Mesendoderm (in vitro differentiated cells): ENCODE data around the gene SPTBN4.
A peak's percentile ranks its signal among the peaks of the same experiment; 100 is the strongest.

Experiments
- DNase-seq: peaks from one replicate; pipeline ENCODE4 v3.0.0; 2013
- H2AK5ac ChIP-seq: 2 replicates; pipeline ENCODE4 v1.6.1; 2013; ENCODE audit warnings: low read length, inconsistent platforms
- H2BK120ac ChIP-seq: 2 replicates; pipeline ENCODE4 v1.6.1; 2013; ENCODE audit warnings: low read depth, mild to moderate bottlenecking, low read length, moderate library complexity, mixed read lengths
- H2BK15ac ChIP-seq: replicated peaks from 2 replicates; pipeline ENCODE4 v1.6.1; 2013; ENCODE audit warnings: low read depth, mild to moderate bottlenecking, moderate library complexity
- H2BK5ac ChIP-seq: 2 replicates; pipeline ENCODE4 v1.6.1; 2013; ENCODE audit warnings: low read length, inconsistent platforms
- H3K18ac ChIP-seq: 2 replicates; pipeline ENCODE4 v1.6.1; 2013; ENCODE audit warnings: mild to moderate bottlenecking, low read length, mixed read lengths
- H3K23ac ChIP-seq: one replicate; pipeline ENCODE4 v1.6.1; 2013; ENCODE audit warnings: low read length
- H3K27ac ChIP-seq: 2 replicates; pipeline ENCODE4 v1.5.1; 2013; ENCODE audit warnings: low read depth, mild to moderate bottlenecking, inconsistent platforms, low read length, moderate library complexity
- H3K27me3 ChIP-seq: 2 replicates; pipeline ENCODE4 v1.6.1; 2013; ENCODE audit warnings: low read length, control low read depth, mild to moderate bottlenecking, inconsistent platforms; ENCODE audit not compliant: insufficient read depth, poor library complexity
- H3K36me3 ChIP-seq: 2 replicates; pipeline ENCODE4 v1.6.1; 2013; ENCODE audit warnings: low read length, inconsistent platforms; ENCODE audit not compliant: control insufficient read depth, insufficient read depth
- H3K4ac ChIP-seq: one replicate; pipeline ENCODE4 v1.6.1; 2013; ENCODE audit warnings: low read depth, mild to moderate bottlenecking, low read length, moderate library complexity
- H3K4me1 ChIP-seq: 2 replicates; pipeline ENCODE4 v1.6.1; 2013; ENCODE audit warnings: low read depth, low read length, inconsistent platforms; ENCODE audit not compliant: control insufficient read depth
- H3K4me2 ChIP-seq: 2 replicates; pipeline ENCODE4 v1.6.1; 2013; ENCODE audit warnings: low read length
- H3K4me3 ChIP-seq: 2 replicates; pipeline ENCODE4 v1.5.1; 2013; ENCODE audit warnings: mild to moderate bottlenecking, low read length
- H3K56ac ChIP-seq: one replicate; pipeline ENCODE4 v1.6.1; 2013; ENCODE audit warnings: low read length
- H3K79me1 ChIP-seq: 2 replicates; pipeline ENCODE4 v1.6.1; 2013; ENCODE audit warnings: low read length, inconsistent platforms
- H3K79me2 ChIP-seq: 2 replicates; pipeline ENCODE4 v1.6.1; 2013; ENCODE audit warnings: mild to moderate bottlenecking, low read length; ENCODE audit not compliant: control insufficient read depth, insufficient read depth
- H3K9ac ChIP-seq: 2 replicates; pipeline ENCODE4 v1.6.1; 2013; ENCODE audit warnings: low read length, inconsistent platforms
- H4K5ac ChIP-seq: one replicate; pipeline ENCODE4 v1.6.1; 2013; ENCODE audit warnings: low read length
- H4K8ac ChIP-seq: one replicate; pipeline ENCODE4 v1.6.1; 2013; ENCODE audit warnings: low read depth, mild to moderate bottlenecking, control low read depth, low read length, moderate library complexity
- WGBS: extraction: QIAGEN DNeasy Blood & Tissue Kit; methylation state at CpG from one replicate; pipeline ENCODE4 v1.1.7; 2013; ENCODE audit warnings: low lambda C conversion rate, missing lambda C conversion rate; ENCODE audit not compliant: insufficient coverage; ENCODE audit errors: extremely low coverage; 5-methylcytosine and 5-hydroxymethylcytosine counted together

Gene SPTBN4

DNA sequence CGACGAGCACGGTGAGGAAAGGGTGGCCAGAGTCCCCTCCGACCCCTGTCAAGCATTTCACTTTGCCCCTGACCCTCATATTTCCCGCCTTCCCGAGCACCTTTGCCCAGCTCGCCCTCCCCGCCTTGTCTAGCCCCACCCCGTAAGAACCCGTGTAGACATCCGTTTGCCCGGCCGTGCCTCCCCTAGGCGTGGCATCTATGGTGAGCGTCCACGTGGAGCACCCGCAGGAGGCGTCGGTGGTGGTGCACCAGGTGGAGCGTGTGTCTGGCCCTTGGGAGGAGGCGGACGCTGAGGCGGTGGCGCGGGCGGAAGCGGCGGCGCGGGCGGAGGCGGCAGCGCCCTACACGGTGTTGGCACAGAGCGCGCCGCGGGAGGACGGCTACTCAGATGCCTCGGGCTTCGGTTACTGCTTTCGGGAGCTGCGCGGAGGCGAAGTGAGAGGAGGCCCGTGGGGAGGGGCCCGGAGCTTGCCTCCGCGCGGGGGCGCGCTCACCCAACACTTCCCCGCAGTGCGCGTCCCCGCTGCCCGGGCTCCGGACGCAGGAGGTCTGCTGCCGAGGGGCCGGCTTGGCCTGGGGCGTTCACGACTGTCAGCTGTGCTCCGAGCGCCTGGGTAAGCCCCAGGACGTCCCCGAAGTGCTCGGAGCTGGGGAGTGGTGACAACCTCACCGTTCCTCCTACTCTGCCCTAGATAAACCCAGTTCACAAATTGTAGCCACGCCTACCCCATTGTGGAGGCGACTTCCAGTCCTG, 138.6 kb downstream of the SPTBN4 start:
- Histone ChIP-seq H3K23ac (no peak overlapping the region), H4K5ac (no peak overlapping the region), H2BK5ac (no peak overlapping the region), H3K4me2 (peak overlapping the region; percentile 68), H3K79me1 (no peaks in the 10 kb centered on the region), H4K8ac (no peak overlapping the region), H3K4me3 (no peak overlapping the region), H3K27ac (no peak overlapping the region), H3K9ac (peak overlapping the region; percentile 51), H3K36me3 (no peaks in the 10 kb centered on the region), H3K4me1 (peaks cover 12% of the 10 kb centered on the region), H2AK5ac (no peak overlapping the region), H3K56ac (peak overlapping the region; percentile 79), H3K4ac (no peak overlapping the region), H2BK120ac (no peak overlapping the region), H3K18ac (no peak overlapping the region), H3K79me2 (no peaks in the 10 kb centered on the region), H2BK15ac (no peak overlapping the region), H3K27me3 (peaks cover 11% of the 10 kb centered on the region)
- WGBS = no CpG with 5 or more reads among the region's 71 CpGs
- peak; percentile 79 for DNase-seq

GRCh38 chr19:40607311-40608239, 140.8 kb downstream of the SPTBN4 start:
- Histone ChIP-seq H2BK120ac (no peak overlapping the region), H3K4me1 (peaks cover 8% of the 10 kb centered on the region), H3K18ac (no peak overlapping the region), H3K4me3 (no peak overlapping the region), H4K5ac (no peak overlapping the region), H2AK5ac (peak overlapping the region; percentile 45), H3K79me1 (no peaks in the 10 kb centered on the region), H3K56ac (peak overlapping the region; percentile 32), H4K8ac (no peak overlapping the region), H3K27me3 (no peaks in the 10 kb centered on the region), H3K4me2 (no peak overlapping the region), H3K36me3 (no peaks in the 10 kb centered on the region), H2BK5ac (no peak overlapping the region), H3K79me2 (no peaks in the 10 kb centered on the region), H3K27ac (no peak overlapping the region), H3K9ac (no peak overlapping the region), H2BK15ac (no peak overlapping the region), H3K23ac (no peak overlapping the region), H3K4ac (peak overlapping the region; percentile 11)
- DNase-seq = no peak
- WGBS = no CpG with 5 or more reads among the region's 31 CpGs

- H3K27me3 ChIP-seq = no peaks in the 10 kb centered on the region
These were observed 141.4 kb downstream of the SPTBN4 start for GRCh38 chr19:40608240-40608621.

DNA sequence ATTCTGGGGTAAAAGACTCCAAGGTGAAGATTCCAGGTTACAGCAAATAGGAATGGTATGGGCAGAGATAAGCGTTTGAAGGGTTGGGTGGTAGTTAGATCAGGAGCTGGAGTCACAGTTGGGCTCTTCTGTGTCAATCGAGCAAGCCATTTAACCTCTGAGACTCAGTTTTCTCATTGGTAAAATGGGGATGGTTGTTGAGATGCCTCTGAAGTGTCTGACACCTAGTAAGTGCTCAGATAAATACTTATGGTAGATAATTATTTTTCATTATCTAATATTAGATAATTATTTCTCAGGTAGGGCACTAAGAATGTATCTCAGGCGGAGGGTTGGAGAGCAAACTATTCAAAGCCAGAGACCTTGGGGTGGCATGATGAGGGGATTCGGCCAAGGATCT, 142.2 kb downstream of the SPTBN4 start:
- no peak overlapping the region for H3K9ac ChIP-seq
- no peak overlapping the region for H3K56ac ChIP-seq
- no peak overlapping the region for H2BK15ac ChIP-seq
- H3K27ac ChIP-seq = no peak overlapping the region
- H3K4me3 ChIP-seq = no peak overlapping the region
- H4K8ac ChIP-seq = no peak overlapping the region
- no CpG with 5 or more reads among the region's 4 CpGs for WGBS
- no peak overlapping the region for H3K23ac ChIP-seq
- no peak overlapping the region for H2BK5ac ChIP-seq
- no peak overlapping the region for H2AK5ac ChIP-seq
- no peak overlapping the region for H4K5ac ChIP-seq
- H3K4me2 ChIP-seq = no peak overlapping the region
- H3K4me1 ChIP-seq = peaks cover 2% of the 10 kb centered on the region
- no peak overlapping the region for H3K4ac ChIP-seq
- no peaks in the 10 kb centered on the region for H3K27me3 ChIP-seq
- H3K18ac ChIP-seq = no peak overlapping the region
- H3K79me1 ChIP-seq = no peaks in the 10 kb centered on the region
- H3K79me2 ChIP-seq = no peaks in the 10 kb centered on the region
- H2BK120ac ChIP-seq = no peak overlapping the region
- H3K36me3 ChIP-seq = no peaks in the 10 kb centered on the region
- no peak for DNase-seq

More at GRCh38 chr19:40608240-40608621, 141.4 kb downstream of the SPTBN4 start:
- Histone ChIP-seq H3K4ac (no peak overlapping the region), H3K18ac (no peak overlapping the region), H3K23ac (no peak overlapping the region), H2BK120ac (no peak overlapping the region), H3K79me2 (no peaks in the 10 kb centered on the region), H4K8ac (no peak overlapping the region), H2AK5ac (no peak overlapping the region), H3K27ac (no peak overlapping the region), H3K9ac (no peak overlapping the region), H3K36me3 (no peaks in the 10 kb centered on the region), H2BK5ac (no peak overlapping the region), H3K79me1 (no peaks in the 10 kb centered on the region), H4K5ac (no peak overlapping the region), H2BK15ac (no peak overlapping the region), H3K4me2 (no peak overlapping the region), H3K56ac (no peak overlapping the region), H3K4me3 (no peak overlapping the region), H3K4me1 (peaks cover 2% of the 10 kb centered on the region)
- WGBS = no CpG with 5 or more reads among the region's 14 CpGs
- DNase-seq = no peak

DNA sequence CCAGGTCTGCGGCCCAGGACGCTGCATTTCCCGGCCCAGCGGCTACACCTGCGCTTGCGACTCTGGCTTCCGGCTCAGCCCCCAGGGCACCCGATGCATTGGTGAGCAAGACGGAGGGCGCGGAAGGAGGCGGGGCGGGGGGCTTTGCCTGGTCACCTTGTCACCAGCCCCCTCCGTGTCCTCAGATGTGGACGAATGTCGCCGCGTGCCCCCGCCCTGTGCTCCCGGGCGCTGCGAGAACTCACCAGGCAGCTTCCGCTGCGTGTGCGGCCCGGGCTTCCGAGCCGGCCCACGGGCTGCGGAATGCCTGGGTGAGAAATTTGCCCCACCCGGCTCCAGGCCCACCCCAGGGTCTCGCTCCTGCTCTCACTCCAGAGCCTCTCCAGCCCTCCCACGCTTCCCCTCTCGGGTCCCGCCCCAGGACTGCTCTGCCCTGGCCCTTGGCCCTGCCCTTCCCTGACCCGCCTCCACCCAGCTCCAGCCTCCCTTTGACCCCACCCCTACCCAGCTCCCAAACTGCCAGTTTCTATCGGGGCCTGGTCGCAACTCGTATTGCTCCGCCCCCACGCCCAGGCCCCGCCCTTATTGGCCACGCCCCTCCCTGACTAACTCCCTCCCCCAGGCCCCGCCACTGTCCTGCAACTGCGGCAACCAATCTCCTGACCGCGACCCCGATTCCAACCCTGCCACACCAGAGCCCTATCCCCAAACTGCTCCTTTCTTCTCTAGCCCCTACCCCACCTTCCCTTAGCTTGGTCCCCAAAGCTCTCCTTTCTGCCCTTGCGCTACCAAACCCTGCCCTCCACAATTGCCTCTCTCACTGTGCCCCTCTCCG, 143.0 kb downstream of the SPTBN4 start:
- no peak overlapping the region for H2BK15ac ChIP-seq
- H4K5ac ChIP-seq = no peak overlapping the region
- peaks cover 2% of the 10 kb centered on the region for H3K4me1 ChIP-seq
- peak overlapping the region; percentile 29 for H3K4me3 ChIP-seq
- no peak overlapping the region for H4K8ac ChIP-seq
- DNase-seq = peak; percentile 95
- peak overlapping the region; percentile 87 for H3K56ac ChIP-seq
- peak overlapping the region; percentile 64 for H3K9ac ChIP-seq
- H2BK120ac ChIP-seq = no peak overlapping the region
- H3K36me3 ChIP-seq = no peaks in the 10 kb centered on the region
- no CpG with 5 or more reads among the region's 50 CpGs for WGBS
- no peak overlapping the region for H3K4ac ChIP-seq
- no peak overlapping the region for H3K18ac ChIP-seq
- H3K27me3 ChIP-seq = no peaks in the 10 kb centered on the region
- H3K79me2 ChIP-seq = no peaks in the 10 kb centered on the region
- H3K23ac ChIP-seq = no peak overlapping the region
- H2AK5ac ChIP-seq = no peak overlapping the region
- H3K79me1 ChIP-seq = no peaks in the 10 kb centered on the region
- H3K4me2 ChIP-seq = peak overlapping the region; percentile 77
- no peak overlapping the region for H2BK5ac ChIP-seq
- no peak overlapping the region for H3K27ac ChIP-seq
